HepG2 (cell line): Measurements from ENCODE around the gene XPC. TPM values are rescaled to one million over a fixed set of nuclear protein-coding genes. Genes with fewer than 3 reads are reported as not detected.

Experiments used
- ATAC-seq: fragments of 200-7000 bp; cut with Tn5 transposase; 3 replicates; pipeline ENCODE4 v1.9.1; 2020; ENCODE audit warnings: mild to moderate bottlenecking, moderate library complexity
- BruUV-seq: library from RNA; stranded (reverse); fragments of 400-500 nt; replicated peaks from 2 replicates; lab custom pipeline; 2021; lab: Mats Ljungman, UMichigan
- CTCF ChIA-PET: fragments of 300-600 bp; formaldehyde crosslinking; extraction: SDS; loops from one replicate; lab custom pipeline; 2021; ENCODE audit warnings: low total read pairs, inconsistent platforms, low intra/inter-chr PET ratio; lab: Yijun Ruan, JAX
- POLR2A ChIA-PET: fragments of 350-600 bp; sonication (Branson Sonifier 250); formaldehyde crosslinking; loops from one replicate; lab custom pipeline; 2020; ENCODE audit warnings: antibody characterized with exemption, inconsistent platforms; lab: Yijun Ruan, JAX
- DNase-seq: peaks from one replicate; pipeline ENCODE4 v3.0.0-alpha.2; 2015; ENCODE audit warnings: low spot score
- FAIRE-seq: peaks from 3 replicates; lab custom pipeline; 2011; peaks lifted over from hg19 to GRCh38; lab: Jason Lieb, UNC
- H2AFZ ChIP-seq: one replicate; pipeline ENCODE4 v1.6.1; 2011; ENCODE audit warnings: low read length, inconsistent platforms
- H3K27ac ChIP-seq: fragments of 300-600 bp; 3 replicates; pipeline ENCODE4 v1.8.0; 2011; ENCODE audit warnings: mixed run types, mild to moderate bottlenecking, mixed read lengths, low read length, inconsistent platforms; ENCODE audit not compliant: insufficient read depth; ENCODE audit errors: extremely low read length
- H3K27me3 ChIP-seq, 2 experiments: fragments of 200-600 bp in 1 of 2; 2 replicates in 1 of 2; 3 replicates in 1 of 2; pipeline versions ENCODE4 v1.6.0 to v1.8.0; 2011; ENCODE audit warnings: low read length in 2 of 2, mild to moderate bottlenecking in 2 of 2, moderate library complexity in 2 of 2, inconsistent platforms in 1 of 2; ENCODE audit not compliant: insufficient read depth in 2 of 2, control insufficient read depth in 1 of 2
- H3K36me3 ChIP-seq, 2 experiments: fragments of 200-600 bp in 1 of 2; replicated peaks in 1 of 2; 2 replicates in 1 of 2; 3 replicates in 1 of 2; pipeline versions ENCODE4 v1.5.1 to v1.8.0; 2011; ENCODE audit warnings: low read length in 2 of 2, inconsistent platforms in 1 of 2; ENCODE audit not compliant: insufficient read depth in 2 of 2, control insufficient read depth in 1 of 2
- H3K4me1 ChIP-seq: 2 replicates; pipeline ENCODE4 v1.5.1; 2012; ENCODE audit warnings: low read length, inconsistent platforms; ENCODE audit not compliant: insufficient read depth
- H3K4me2 ChIP-seq: 2 replicates; pipeline ENCODE4 v1.6.0; 2011; ENCODE audit warnings: low read depth, low read length, inconsistent platforms
- H3K4me3 ChIP-seq, 3 experiments: fragments of 200-600 bp in 1 of 3; sonication (generic), shearing (Covaris generic) in 1 of 3; replicated peaks in 1 of 3; 2 replicates each; pipeline ENCODE4 v1.5.1; 2011 to 2016; ENCODE audit warnings: low read length in 3 of 3, inconsistent platforms in 2 of 3, low read depth in 2 of 3, mild to moderate bottlenecking in 2 of 3, control low read depth in 1 of 3, mixed read lengths in 1 of 3; ENCODE audit not compliant: insufficient read depth in 1 of 3
- H3K79me2 ChIP-seq: one replicate; pipeline ENCODE4 v1.6.1; 2011; ENCODE audit warnings: low read length, inconsistent platforms; ENCODE audit not compliant: insufficient read depth
- H3K9ac ChIP-seq: 2 replicates; pipeline ENCODE4 v1.6.0; 2011; ENCODE audit warnings: mild to moderate bottlenecking, low read depth, low read length, inconsistent platforms; ENCODE audit not compliant: insufficient read depth
- H3K9me3 ChIP-seq: 2 replicates; pipeline ENCODE4 v1.5.1; 2012; ENCODE audit warnings: mild to moderate bottlenecking, low read length
- H4K20me1 ChIP-seq: 2 replicates; pipeline ENCODE4 v1.6.0; 2011; ENCODE audit warnings: inconsistent platforms, mild to moderate bottlenecking, low read length, moderate library complexity; ENCODE audit not compliant: insufficient read depth
- DZIP1 ChIP-seq: sonication (generic); formaldehyde crosslinking; IDR thresholded peaks from 2 replicates; pipeline ENCODE4 v1.5.0; 2020; ENCODE audit warnings: mild to moderate bottlenecking, missing genetic modification reagents
- GATA4 ChIP-seq: sonication (generic); IDR thresholded peaks from 2 replicates; pipeline ENCODE4 v1.6.1; 2016; ENCODE audit warnings: antibody characterized with exemption, low read depth, borderline replicate concordance
- HOXD1 ChIP-seq: sonication (generic); formaldehyde crosslinking; IDR thresholded peaks from 2 replicates; pipeline ENCODE4 v1.5.0; 2020; ENCODE audit warnings: missing genetic modification reagents
- RAD21 ChIP-seq: fragments of 450-650 bp; formaldehyde crosslinking; IDR thresholded peaks from 2 replicates; pipeline ENCODE4 v1.5.0; 2020; ENCODE audit warnings: mild to moderate bottlenecking
- SNAPC4 ChIP-seq: sonication (generic); formaldehyde crosslinking; IDR thresholded peaks from 2 replicates; pipeline ENCODE4 v1.4.0; 2020; ENCODE audit warnings: mild to moderate bottlenecking, missing genetic modification reagents
- SOX13 ChIP-seq, 3 experiments: fragments of 450-650 bp in 1 of 3; sonication (generic) in 1 of 3; formaldehyde crosslinking in 1 of 3; IDR thresholded peaks in 2 of 3; conservative IDR thresholded peaks in 1 of 3; 2 replicates each; pipeline versions ENCODE4 v1.5.0 to v1.6.1; 2016 to 2020; ENCODE audit warnings: antibody characterized with exemption in 1 of 3, mild to moderate bottlenecking in 1 of 3, missing compliant biosample characterization in 1 of 3, missing genetic modification reagents in 1 of 3, moderate library complexity in 1 of 3
- ZBTB39 ChIP-seq: sonication (generic); formaldehyde crosslinking; IDR thresholded peaks from 2 replicates; pipeline ENCODE4 v1.5.0; 2020; ENCODE audit warnings: missing genetic modification reagents
- ZNF503 ChIP-seq: sonication (generic); formaldehyde crosslinking; IDR thresholded peaks from 2 replicates; pipeline ENCODE4 v1.4.0; 2020; ENCODE audit warnings: missing genetic modification reagents
- ZNF780A ChIP-seq: sonication (generic); formaldehyde crosslinking; IDR thresholded peaks from 2 replicates; pipeline ENCODE4 v1.8.0; 2022; ENCODE audit warnings: mild to moderate bottlenecking, missing genetic modification reagents, moderate library complexity
- WGBS: methylation state at CpG from one replicate; pipeline ENCODE4 v1.1.6; 2017; ENCODE audit warnings: low lambda C conversion rate; 5-methylcytosine and 5-hydroxymethylcytosine counted together
- in situ Hi-C: cut with HindIII; loops from 2 replicates; pipeline ENCODE4 v1.10.0; 2017; ENCODE audit warnings: low pct_unique_long_range_greater_than_20kb; ENCODE audit not compliant: extremely low pct_ligation_motif_present
- intact Hi-C: fragments of 100-400 bp; cut with micrococcal nuclease; formaldehyde crosslinking; loops from one replicate; pipeline ENCODE4 v1.10.0; 2022; ENCODE audit not compliant: unreplicated experiment
- polyA plus RNA-seq, 8 experiments: library from polyadenylated mRNA; depleted of rRNA in 3 of 8; stranded (reverse) in 7 of 8; unstranded in 1 of 8; fragments of >200 nt; fragmentation: Illumina TruSeq in 4 of 8; extraction: Trizol in 4 of 8; gene quantifications; 2 replicates each; pipeline versions ENCODE4 v1.2.1 to v1.2.3, GENCODE V29; 2011 to 2016; ENCODE audit warnings: low read depth in 4 of 8, missing spikeins in 1 of 8, mixed read lengths in 1 of 8; ENCODE audit not compliant: insufficient read depth in 1 of 8
- total RNA-seq, 5 experiments: library from RNA; depleted of rRNA; stranded (reverse); fragments of >200 nt; fragmentation: Illumina TruSeq; extraction: Trizol; gene quantifications; 2 replicates each; pipeline ENCODE4 v1.2.3, GENCODE V29; 2016; ENCODE audit warnings: low read depth in 1 of 5

XPC gene
- total and polyA plus RNA-seq, 2 of the 13 experiments (the other 11 are each of a cell fraction or from before 2014, with no cell fraction given): 9.4 to 24.1 TPM

- WGBS: 100% methylated on average over 6 of the region's 6 CpGs
- FAIRE-seq: no peak
- Histone ChIP-seq H4K20me1 (peaks cover 2% of the 10 kb centered on the region; the same call in 1 of the 2 replicates), H3K9me3 (no peaks in the 10 kb centered on the region), H3K27ac (no peak overlapping the region), H3K4me3 (no peak overlapping the region), H3K4me2 (no peak overlapping the region), H2AFZ (no peak overlapping the region), H3K27me3 (no peaks in the 10 kb centered on the region), H3K9ac (no peak overlapping the region), H3K79me2 (no peaks in the 10 kb centered on the region), H3K4me1 (no peaks in the 10 kb centered on the region), H3K36me3 (peaks cover 19 to 46% of the 10 kb centered on the region in 2 experiments)
- in situ Hi-C loops (no loop called here), intact Hi-C loops (no loop called here)
- DNase-seq: no peak
- POLR2A ChIA-PET: interaction anchor here (1.8 kb wide), 1 partner anchor 25 kb away, joined by 4 read pairs; the partner anchor contains the start of genes LSM3 and XPC
- no peak for ATAC-seq
- CTCF ChIA-PET: no interaction called here
- BruUV-seq: no TSS peak
- TF ChIP-seq ZBTB39: no peak
- TF ChIP-seq RAD21 (CRISPR knock-in tag): no peak
- no peak for TF ChIP-seq ZNF503 (CRISPR knock-in tag)
- no peak for TF ChIP-seq ZNF780A (CRISPR knock-in tag)
- no peak for TF ChIP-seq DZIP1 (CRISPR knock-in tag)
- TF ChIP-seq GATA4: no peak
- TF ChIP-seq HOXD1 (CRISPR knock-in tag): no peak
- TF ChIP-seq SNAPC4 (CRISPR knock-in tag): no peak
- no peak for TF ChIP-seq SOX13 (IDR thresholded peaks at IDR 0.05)
- no peak for TF ChIP-seq SOX13 (CRISPR knock-in tag; conservative IDR thresholded peaks at IDR 0.05 in 1 of 2, IDR thresholded peaks at IDR 0.05 in 1 of 2)
Measured at GRCh38 chr3:14153663-14154062, 24.7 kb downstream of the XPC start.
